ENCODE measurements around the gene PRKCE. TPM values are rescaled to one million over a fixed set of nuclear protein-coding genes. Genes with fewer than 3 reads are reported as not detected.

Gene PRKCE
- total and polyA plus RNA-seq, 2 of the 8 experiments (the other 6 are each of a cell fraction or from before 2014, with no cell fraction given) = 0.54 to 2.1 TPM

DNA sequence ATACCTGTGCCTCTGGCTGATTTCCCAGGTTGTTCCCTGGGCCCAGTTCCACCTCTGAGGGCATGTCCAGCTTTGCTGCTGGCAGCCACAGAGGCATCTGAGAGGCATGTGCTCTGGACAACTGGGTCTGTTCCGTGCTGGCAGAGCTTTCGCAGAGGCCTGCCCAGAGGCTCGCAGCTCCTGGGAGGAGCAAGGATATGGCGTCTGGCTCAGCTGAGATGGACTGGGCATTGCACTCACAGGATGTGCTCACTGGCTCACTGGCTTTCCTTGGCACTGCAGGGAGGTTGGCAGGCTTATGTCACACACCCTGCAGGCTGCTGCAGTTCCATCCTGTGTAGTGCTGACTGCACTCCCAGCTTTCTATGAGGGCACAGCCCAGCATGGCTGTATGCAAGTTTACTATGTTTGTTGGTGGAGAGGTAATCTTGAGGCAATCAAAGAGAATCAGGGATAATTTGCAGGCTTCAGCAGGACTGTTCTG, 172.3 kb downstream of the PRKCE start:
- WGBS, 2 experiments (ENCODE audit: extremely low coverage in 1 of 2, insufficient coverage in 1 of 2, insufficient read length in 1 of 2, insufficient replicate concordance in 2 of 2, low coverage in 1 of 2, low lambda C conversion rate in 2 of 2, missing lambda C conversion rate in 1 of 2) = 90% methylated on average over 4 of the region's 4 CpGs; no CpG with 5 or more reads in 1 of the 2 experiments
- Histone ChIP-seq H2AK5ac (ENCODE audit: low read depth, low read length) (no peak overlapping the region), H3K9me3 (ENCODE audit: insufficient read depth in 2 of 2, low read depth in 1 of 2, low read length in 1 of 2) (no peaks in the 10 kb centered on the region), H3K79me1 (ENCODE audit: low read depth, low read length) (no peaks in the 10 kb centered on the region), H3K4ac (replicated peaks; ENCODE audit: insufficient read length, low read depth, low read length) (no peak overlapping the region), H2BK5ac (ENCODE audit: low read depth, low read length) (no peak overlapping the region), H3K79me2 (ENCODE audit: control insufficient read depth in 1 of 2, insufficient read depth in 2 of 2, low read length in 2 of 2) (no peaks in the 10 kb centered on the region), H3K27me3 (replicated peaks in 1 of 4; ENCODE audit: control insufficient read depth in 3 of 4, extremely low read depth in 1 of 4, insufficient read depth in 3 of 4, low read length in 3 of 4) (no peaks in the 10 kb centered on the region), H3K27ac (ENCODE audit: low read depth, low read length) (no peak overlapping the region), H4K5ac (ENCODE audit: insufficient read length, low read depth, low read length) (no peak overlapping the region), H2BK20ac (ENCODE audit: low read length) (no peak overlapping the region), H2AFZ (ENCODE audit: low read length) (no peak overlapping the region), H4K91ac (replicated peaks; ENCODE audit: insufficient read length, low read length) (no peak overlapping the region), H2BK120ac (replicated peaks; ENCODE audit: low read depth, low read length) (no peak overlapping the region), H3K14ac (ENCODE audit: insufficient read length) (no peak overlapping the region), H3K9ac (replicated peaks in 1 of 4; ENCODE audit: extremely low read depth in 1 of 4, low read depth in 3 of 4, low read length in 3 of 4) (no peak overlapping the region), H3K23ac (ENCODE audit: insufficient read length) (no peak overlapping the region), H2BK12ac (ENCODE audit: low read depth, low read length) (no peak overlapping the region), H3K4me3 (ENCODE audit: extremely low read depth in 1 of 4, insufficient read depth in 2 of 4, low read depth in 3 of 4, low read length in 4 of 4) (no peak overlapping the region), H4K8ac (ENCODE audit: extremely low read depth, insufficient read depth, low read length) (no peak overlapping the region), H2BK15ac (ENCODE audit: low read length) (no peak overlapping the region), H3K4me2 (ENCODE audit: insufficient read depth in 1 of 2, low read depth in 2 of 2, low read length in 2 of 2) (no peak overlapping the region), H3K18ac (ENCODE audit: extremely low read depth, low read length) (no peak overlapping the region), H3K36me3 (ENCODE audit: control insufficient read depth in 2 of 4, insufficient read depth in 4 of 4, low read length in 3 of 4) (no peaks in the 10 kb centered on the region), H3K56ac (replicated peaks; ENCODE audit: insufficient read length, low read depth, low read length) (no peak overlapping the region), H3K23me2 (ENCODE audit: low read depth, low read length) (no peaks in the 10 kb centered on the region), H4K20me1 (replicated peaks in 1 of 2; ENCODE audit: control insufficient read depth in 1 of 2, insufficient read depth in 2 of 2, low read length in 2 of 2) (no peaks in the 10 kb centered on the region), H3K4me1 (replicated peaks in 1 of 4; ENCODE audit: control insufficient read depth in 3 of 4, insufficient read depth in 4 of 4, low read length in 3 of 4) (peaks cover 0 to 2% (median 0%) of the 10 kb centered on the region in 4 experiments; a peak in 1 of 7 replicates)
- no peak for TF ChIP-seq EP300 (IDR thresholded peaks at IDR 0.05; ENCODE audit: borderline replicate concordance in 1 of 2, low read depth in 2 of 2, low read length in 2 of 2)
- no peak for TF ChIP-seq KDM4A (IDR thresholded peaks at IDR 0.05; ENCODE audit: low read depth, low read length, severe bottlenecking)
- no peak for TF ChIP-seq SP2 (IDR thresholded peaks at IDR 0.05; ENCODE audit: low read length)
- TF ChIP-seq FOSL1 (IDR thresholded peaks at IDR 0.05; ENCODE audit: insufficient read depth, low read depth, low read length) = no peak
- no peak for TF ChIP-seq HDAC2 (IDR thresholded peaks at IDR 0.05; ENCODE audit: borderline replicate concordance in 1 of 2, low read depth in 2 of 2, low read length in 2 of 2)
- no peak for TF ChIP-seq TAF7 (optimal IDR thresholded peaks at IDR 0.05; ENCODE audit: borderline replicate concordance, low read depth, low read length)
- TF ChIP-seq BCL11A (IDR thresholded peaks at IDR 0.05; ENCODE audit: low read depth in 2 of 2, low read length in 2 of 2) = no peak
- no peak for DNase-seq (ENCODE audit: low read depth in 1 of 2, low spot score in 2 of 2)
- no peak for FAIRE-seq
- ChIA-PET POLR2A (ENCODE audit: partially characterized antibody) (no interaction called here), CTCF (ENCODE audit: partially characterized antibody) (interaction anchor here (0.5 to 2.7 kb wide), 12 partner anchors 10 to 329 kb away, joined by 3 to 10 read pairs (median 3); no protein-coding TSS in a partner anchor)
